B cell (primary cell): ENCODE measurements around the gene LHPP. TPM values are rescaled to one million over a fixed set of nuclear protein-coding genes. Genes with fewer than 3 reads are reported as not detected.
A peak's percentile ranks its signal among the peaks of the same experiment; 100 is the strongest.

ENCODE experiments used
- ATAC-seq: fragments of 200-7000 bp; cut with Tn5 transposase; one replicate; pipeline ENCODE4 v1.10.0; 2021; ENCODE audit warnings: low read depth, mild to moderate bottlenecking, moderate number of reproducible peaks, moderate library complexity
- CTCF ChIA-PET: fragments of 350-600 bp; sonication (Branson Sonifier 250); formaldehyde crosslinking; loops from one replicate; lab custom pipeline; 2021; ENCODE audit warnings: antibody characterized with exemption, inconsistent platforms; lab: Charles Lee
- POLR2A ChIA-PET: fragments of 350-600 bp; sonication (Branson Sonifier 250); formaldehyde crosslinking; loops from one replicate; lab custom pipeline; 2021; ENCODE audit warnings: antibody characterized with exemption; lab: Charles Lee
- DNase-seq: peaks from one replicate; pipeline ENCODE4 v3.0.0; 2013
- H2AFZ ChIP-seq: 2 replicates; pipeline ENCODE4 v1.6.1; 2012; ENCODE audit warnings: mild to moderate bottlenecking, low read depth, low read length; ENCODE audit not compliant: insufficient read depth, poor library complexity, severe bottlenecking
- H3K27ac ChIP-seq, 2 donors: 1 replicate in 1 of 2; 2 replicates in 1 of 2; pipeline ENCODE4 v1.5.1; 2012 to 2013; ENCODE audit warnings: low read length in 2 of 2, mild to moderate bottlenecking in 2 of 2, moderate library complexity in 1 of 2
- H3K27me3 ChIP-seq, 4 experiments: fragments of 200-600 bp in 1 of 4; sonication (generic) in 1 of 4; replicated peaks in 1 of 4; 1 replicate in 2 of 4; 2 replicates in 2 of 4; pipeline versions ENCODE4 v1.6.1 to v1.7.0; 2013 to 2016; ENCODE audit warnings: low read length in 3 of 4, mild to moderate bottlenecking in 2 of 4, mixed read lengths in 1 of 4, moderate library complexity in 1 of 4; ENCODE audit not compliant: insufficient read depth in 4 of 4, control insufficient read depth in 3 of 4; ENCODE audit errors: control extremely low read depth in 1 of 4
- H3K36me3 ChIP-seq, 2 experiments: replicated peaks in 1 of 2; 1 replicate in 1 of 2; 2 replicates in 1 of 2; pipeline versions ENCODE4 v1.6.1 to v1.7.1; 2013; ENCODE audit warnings: low read length in 1 of 2; ENCODE audit not compliant: insufficient read depth in 2 of 2, control insufficient read depth in 1 of 2; ENCODE audit errors: control extremely low read depth in 1 of 2, extremely low read depth in 1 of 2
- H3K4me1 ChIP-seq, 2 donors: fragments of 200-600 bp in 1 of 2; sonication (generic) in 1 of 2; 1 replicate in 1 of 2; 2 replicates in 1 of 2; pipeline versions ENCODE4 v1.5.1 to v1.6.1; 2013 to 2017; ENCODE audit warnings: low read length in 2 of 2; ENCODE audit not compliant: control insufficient read depth in 2 of 2, insufficient read depth in 2 of 2
- H3K4me2 ChIP-seq: replicated peaks from 2 replicates; pipeline ENCODE3; 2012; ENCODE audit warnings: mild to moderate bottlenecking, low read depth, low read length; ENCODE audit not compliant: poor library complexity, severe bottlenecking
- H3K4me3 ChIP-seq, 5 experiments: fragments of 200-600 bp in 1 of 5; sonication (generic) in 1 of 5; 1 replicate in 3 of 5; 2 replicates in 2 of 5; pipeline versions ENCODE4 v1.5.1 to v1.7.0; 2011 to 2016; ENCODE audit warnings: low read length in 4 of 5, mild to moderate bottlenecking in 4 of 5, low read depth in 2 of 5, control low read depth in 1 of 5, moderate library complexity in 1 of 5; ENCODE audit not compliant: insufficient read depth in 1 of 5; ENCODE audit errors: control extremely low read depth in 1 of 5, extremely low read depth in 1 of 5
- H3K79me2 ChIP-seq: fragments of 200-600 bp; sonication (generic); one replicate; pipeline ENCODE4 v1.6.0; 2016; ENCODE audit warnings: low read length; ENCODE audit not compliant: control insufficient read depth, insufficient read depth
- H3K9ac ChIP-seq: fragments of 200-600 bp; sonication (generic); 2 replicates; pipeline ENCODE4 v1.6.1; 2017; ENCODE audit warnings: mild to moderate bottlenecking, low read length, moderate library complexity
- H3K9me3 ChIP-seq, 3 donors: one replicate each; pipeline versions ENCODE4 v1.6.1 to v1.7.1; 2013; ENCODE audit warnings: low read length in 2 of 3; ENCODE audit not compliant: control insufficient read depth in 2 of 3, insufficient read depth in 1 of 3; ENCODE audit errors: control extremely low read depth in 1 of 3
- H4K20me1 ChIP-seq: 2 replicates; pipeline ENCODE4 v1.6.0; 2012; ENCODE audit warnings: mild to moderate bottlenecking, low read length; ENCODE audit not compliant: insufficient read depth, control insufficient read depth, poor library complexity, severe bottlenecking
- H3K27ac Mint-ChIP-seq: one replicate; pipeline ENCODE4 v1.8.0; 2021; ENCODE audit warnings: mixed read lengths
- H3K27me3 Mint-ChIP-seq: one replicate; pipeline ENCODE4 v1.8.0; 2021; ENCODE audit warnings: mixed read lengths
- H3K4me1 Mint-ChIP-seq: one replicate; pipeline ENCODE4 v1.8.0; 2021; ENCODE audit warnings: mixed read lengths
- H3K4me3 Mint-ChIP-seq: one replicate; pipeline ENCODE4 v1.8.0; 2021; ENCODE audit warnings: mixed read lengths
- H3K9me3 Mint-ChIP-seq: one replicate; pipeline ENCODE4 v1.8.0; 2022; ENCODE audit warnings: mixed read lengths; ENCODE audit not compliant: insufficient read depth
- EZH2 ChIP-seq: IDR thresholded peaks from 2 replicates; pipeline ENCODE4 v1.6.1; 2012; ENCODE audit warnings: borderline replicate concordance, low read depth, mild to moderate bottlenecking, moderate library complexity, low read length; ENCODE audit not compliant: insufficient read depth, poor library complexity, severe bottlenecking
- WGBS: methylation state at CpG from one replicate; pipeline ENCODE4 v1.1.5; 2013; ENCODE audit warnings: missing lambda C conversion rate; ENCODE audit not compliant: insufficient coverage; 5-methylcytosine and 5-hydroxymethylcytosine counted together
- intact Hi-C: fragments of 100-400 bp; cut with micrococcal nuclease; formaldehyde crosslinking; loops from one replicate; pipeline ENCODE4 v1.10.0; 2022
- polyA plus RNA-seq: library from polyadenylated mRNA; depleted of rRNA; stranded (reverse); fragments of >200 nt; gene quantifications from 2 replicates; pipeline ENCODE4 v1.2.3, GENCODE V29; 2012
- total RNA-seq, 2 donors: library from RNA; stranded (reverse); fragments of 120-200 nt in 1 of 2; gene quantifications; 1 replicate in 1 of 2; 2 replicates in 1 of 2; pipeline versions ENCODE4 v1.2.3 to v1.2.4, GENCODE V29; 2013 to 2022
- TF ChIP-seq, protein P1 (sequence below): fragments of 200-600 bp; IDR thresholded peaks from one replicate; pipeline ENCODE4 v1.8.0; 2022; ENCODE audit warnings: antibody characterized with exemption, mild to moderate bottlenecking

The LHPP gene
- total and polyA plus RNA-seq, 2 donors (not counting 1 experiment from before 2014, with no cell fraction given): 60.2 to 83.5 TPM

DNA sequence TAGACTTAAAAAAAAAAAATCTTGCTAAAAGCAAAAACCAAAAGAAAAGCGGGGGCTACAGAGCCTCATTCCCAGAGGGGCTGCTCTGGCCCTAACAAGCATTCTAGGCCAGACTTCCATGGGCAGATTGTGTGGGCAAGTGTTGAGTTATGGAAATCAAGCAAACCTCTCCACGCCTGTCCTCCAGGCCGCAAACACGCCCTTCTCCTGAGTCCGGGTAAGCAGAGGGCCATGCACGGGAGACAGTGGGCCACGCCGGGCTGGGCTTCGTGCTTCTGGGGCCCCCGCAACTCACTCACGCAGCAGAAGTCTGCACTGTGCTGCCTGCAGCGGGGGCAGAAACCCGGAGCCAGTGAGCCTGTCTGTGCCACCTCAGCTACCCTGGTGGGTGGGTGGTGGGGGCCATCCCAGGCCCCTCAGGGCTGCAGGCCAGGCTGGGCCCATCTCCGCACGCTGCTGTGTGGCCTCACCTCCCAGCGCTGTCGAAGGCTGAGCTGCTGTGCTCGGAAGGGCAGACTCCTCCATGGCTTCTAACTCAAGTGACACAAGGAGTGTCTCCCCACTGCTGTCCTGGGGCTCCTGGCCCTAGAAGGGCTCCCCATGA is 156.9 kb downstream of the LHPP start:
- ATAC-seq (peak; percentile 1), DNase-seq (no peak)
- Mint-ChIP-seq H3K27me3 (no peaks in the 10 kb centered on the region), H3K4me3 (peak overlapping the region; percentile 87), H3K9me3 (no peaks in the 10 kb centered on the region), H3K27ac (peak overlapping the region; percentile 99), H3K4me1 (peaks cover 93% of the 10 kb centered on the region)
- H3K4me2 ChIP-seq: peak overlapping the region; percentile 83
- no peaks in the 10 kb centered on the region for H3K27me3 ChIP-seq
- peaks cover 0 to 9% (median 0%) of the 10 kb centered on the region in 3 donors for H3K9me3 ChIP-seq
- no peaks in the 10 kb centered on the region for H4K20me1 ChIP-seq
- ChIA-PET CTCF (interaction anchor here (0.6 to 7.2 kb wide), 20 partner anchors 10 to 128 kb away, joined by 3 to 91 read pairs (median 8); no protein-coding TSS in a partner anchor), POLR2A (interaction anchor here (0.5 to 11.6 kb wide), 27 partner anchors 9 to 315 kb away, joined by 3 to 163 read pairs (median 6); no protein-coding TSS in a partner anchor)
- peaks cover 96 to 100% of the 10 kb centered on the region in 2 donors for H3K4me1 ChIP-seq
- peaks cover 89% of the 10 kb centered on the region for H3K79me2 ChIP-seq
- intact Hi-C loops: loop anchor here (1.0 to 10.0 kb wide), 8 partner anchors 7 to 154 kb away; partner anchors contain the start of gene LHPP
- no peak overlapping the region for H2AFZ ChIP-seq
- peaks cover 0 to 63% of the 10 kb centered on the region in 2 experiments for H3K36me3 ChIP-seq
- TF ChIP-seq, protein P1, sequence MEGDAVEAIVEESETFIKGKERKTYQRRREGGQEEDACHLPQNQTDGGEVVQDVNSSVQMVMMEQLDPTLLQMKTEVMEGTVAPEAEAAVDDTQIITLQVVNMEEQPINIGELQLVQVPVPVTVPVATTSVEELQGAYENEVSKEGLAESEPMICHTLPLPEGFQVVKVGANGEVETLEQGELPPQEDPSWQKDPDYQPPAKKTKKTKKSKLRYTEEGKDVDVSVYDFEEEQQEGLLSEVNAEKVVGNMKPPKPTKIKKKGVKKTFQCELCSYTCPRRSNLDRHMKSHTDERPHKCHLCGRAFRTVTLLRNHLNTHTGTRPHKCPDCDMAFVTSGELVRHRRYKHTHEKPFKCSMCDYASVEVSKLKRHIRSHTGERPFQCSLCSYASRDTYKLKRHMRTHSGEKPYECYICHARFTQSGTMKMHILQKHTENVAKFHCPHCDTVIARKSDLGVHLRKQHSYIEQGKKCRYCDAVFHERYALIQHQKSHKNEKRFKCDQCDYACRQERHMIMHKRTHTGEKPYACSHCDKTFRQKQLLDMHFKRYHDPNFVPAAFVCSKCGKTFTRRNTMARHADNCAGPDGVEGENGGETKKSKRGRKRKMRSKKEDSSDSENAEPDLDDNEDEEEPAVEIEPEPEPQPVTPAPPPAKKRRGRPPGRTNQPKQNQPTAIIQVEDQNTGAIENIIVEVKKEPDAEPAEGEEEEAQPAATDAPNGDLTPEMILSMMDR: no peak
- TF ChIP-seq EZH2: no peak
- peak overlapping the region in 4 of 5 experiments; percentile 19 to 44 (median 28) for H3K4me3 ChIP-seq
- H3K9ac ChIP-seq: peak overlapping the region; percentile 48
- WGBS: 89% methylated on average over 17 of the region's 18 CpGs
- H3K27ac ChIP-seq: peak overlapping the region; percentile 97 to 98

DNA sequence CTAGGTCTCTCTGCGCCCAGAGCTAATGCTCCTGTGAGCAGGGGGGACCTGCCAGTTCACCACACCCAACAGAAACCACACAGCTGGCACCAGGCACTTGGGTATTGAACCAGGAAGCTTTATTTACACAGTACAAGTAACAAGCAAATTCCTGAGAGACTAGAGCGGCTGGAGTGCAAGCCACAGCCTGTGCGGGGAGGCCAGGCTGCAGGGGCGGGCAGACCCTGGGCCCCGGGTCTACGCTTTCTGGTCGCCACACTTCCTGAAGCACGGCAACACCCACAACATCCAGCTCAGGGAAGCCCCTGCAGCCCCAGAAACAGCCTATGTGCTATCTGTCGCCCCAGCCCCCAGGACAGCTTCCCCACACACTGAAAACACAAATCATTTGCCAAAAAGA is 157.6 kb downstream of the LHPP start:
- Mint-ChIP-seq H3K27me3 (no peaks in the 10 kb centered on the region), H3K27ac (peak overlapping the region; percentile 99), H3K4me1 (peaks cover 93% of the 10 kb centered on the region), H3K4me3 (peak overlapping the region; percentile 87), H3K9me3 (no peaks in the 10 kb centered on the region)
- peak overlapping the region; percentile 83 for H3K4me2 ChIP-seq
- H3K36me3 ChIP-seq: peaks cover 0 to 68% of the 10 kb centered on the region in 2 experiments
- peaks cover 96 to 100% of the 10 kb centered on the region in 2 donors for H3K4me1 ChIP-seq
- peak overlapping the region in 4 of 5 experiments; percentile 19 to 55 (median 28) for H3K4me3 ChIP-seq
- no peaks in the 10 kb centered on the region for H4K20me1 ChIP-seq
- intact Hi-C loops: loop anchor here (1.0 to 10.0 kb wide), 8 partner anchors 8 to 154 kb away; partner anchors contain the start of gene LHPP
- H2AFZ ChIP-seq: no peak overlapping the region
- peak overlapping the region; percentile 48 for H3K9ac ChIP-seq
- no peaks in the 10 kb centered on the region for H3K27me3 ChIP-seq
- TF ChIP-seq, protein P1: no peak
- no peak for TF ChIP-seq EZH2
- ChIA-PET CTCF (interaction anchor here (0.6 to 7.2 kb wide), 21 partner anchors 9 to 127 kb away, joined by 3 to 91 read pairs (median 7); no protein-coding TSS in a partner anchor), POLR2A (interaction anchor here (0.6 to 11.6 kb wide), 28 partner anchors 9 to 315 kb away, joined by 3 to 163 read pairs (median 6); no protein-coding TSS in a partner anchor)
- H3K9me3 ChIP-seq: peaks cover 0 to 9% (median 0%) of the 10 kb centered on the region in 3 donors
- ATAC-seq: peak; percentile 75
- peak overlapping the region; percentile 97 to 98 for H3K27ac ChIP-seq
- H3K79me2 ChIP-seq: peaks cover 89% of the 10 kb centered on the region
- WGBS: 0% methylated on average over 9 of the region's 9 CpGs
- peak; percentile 84 for DNase-seq
